Activated B cell treated with CpG ODN at 0.5 μM for 24 hours (primary cell): ENCODE results near the gene ICE1. TPM values are rescaled to one million over a fixed set of nuclear protein-coding genes. Genes with fewer than 3 reads are reported as not detected.
"Not testable (repeated sequence)": the region's sequence is repeated elsewhere in the genome, so short reads cannot be mapped to it uniquely, and the experiment has no call there.

Experiments
- ATAC-seq: fragments of 200-7000 bp; cut with Tn5 transposase; one replicate; pipeline ENCODE4 v1.10.0; 2021; ENCODE audit warnings: low read depth, mild to moderate bottlenecking, moderate library complexity
- CTCF ChIA-PET: fragments of 350-600 bp; sonication (Branson Sonifier 250); formaldehyde crosslinking; loops from one replicate; lab custom pipeline; 2021; ENCODE audit warnings: antibody characterized with exemption; lab: Charles Lee
- POLR2A ChIA-PET: fragments of 350-600 bp; sonication (Branson Sonifier 250); formaldehyde crosslinking; loops from one replicate; lab custom pipeline; 2021; ENCODE audit warnings: antibody characterized with exemption; lab: Charles Lee
- DNase-seq: peaks from one replicate; pipeline ENCODE4 v3.0.0; 2022
- H3K27ac Mint-ChIP-seq: one replicate; pipeline ENCODE4 v1.8.0; 2020; ENCODE audit warnings: mixed read lengths
- H3K27me3 Mint-ChIP-seq: one replicate; pipeline ENCODE4 v1.8.0; 2021; ENCODE audit warnings: mixed read lengths
- H3K36me3 Mint-ChIP-seq: one replicate; pipeline ENCODE4 v1.8.0; 2021; ENCODE audit warnings: low read depth, mixed read lengths
- H3K4me1 Mint-ChIP-seq: one replicate; pipeline ENCODE4 v1.8.0; 2021; ENCODE audit warnings: mixed read lengths
- H3K4me3 Mint-ChIP-seq: one replicate; pipeline ENCODE4 v1.8.0; 2020; ENCODE audit warnings: mild to moderate bottlenecking, mixed read lengths
- H3K9me3 Mint-ChIP-seq: one replicate; pipeline ENCODE4 v1.8.0; 2020; ENCODE audit warnings: mixed read lengths
- CTCF ChIP-seq: fragments of 200-600 bp; IDR thresholded peaks from one replicate; pipeline ENCODE4 v1.8.0; 2022; ENCODE audit warnings: antibody characterized with exemption, mild to moderate bottlenecking
- intact Hi-C: fragments of 100-400 bp; cut with micrococcal nuclease; formaldehyde crosslinking; loops from one replicate; pipeline ENCODE4 v1.15.1; 2024
- total RNA-seq: library from RNA; stranded (reverse); gene quantifications from 2 replicates; pipeline ENCODE4 v1.2.3, GENCODE V29; 2022

Gene ICE1
- total RNA-seq, 1 donor from 2014 or later, result 36.8 TPM

GRCh38 chr5:5490774-5491347 lies 68.4 kb downstream of the ICE1 start:
- Mint-ChIP-seq H3K4me1 (peaks cover 19% of the 10 kb centered on the region), H3K4me3 (no peak overlapping the region), H3K9me3 (no peaks in the 10 kb centered on the region), H3K27ac (no peak overlapping the region), H3K27me3 (no peaks in the 10 kb centered on the region), H3K36me3 (peaks cover 37% of the 10 kb centered on the region)
- TF ChIP-seq CTCF, result no peak
- ATAC-seq (no peak), DNase-seq (no peak)
- ChIA-PET POLR2A (no interaction called here), CTCF (interaction anchor here (1.4 kb wide), 1 partner anchor 13 kb away, joined by 4 read pairs; no protein-coding TSS in a partner anchor)
- intact Hi-C loops, result loop anchor here (2.0 to 10.0 kb wide), 4 partner anchors 264 to 1344 kb away; no protein-coding TSS in a partner anchor

GRCh38 chr5:5492087-5492933 lies 69.8 kb downstream of the ICE1 start:
- POLR2A ChIA-PET, result no interaction called here
- Mint-ChIP-seq H3K4me3 (peak overlapping the region; percentile 66), H3K36me3 (peaks cover 29% of the 10 kb centered on the region), H3K27me3 (no peaks in the 10 kb centered on the region), H3K27ac (no peak overlapping the region), H3K4me1 (peaks cover 23% of the 10 kb centered on the region), H3K9me3 (no peaks in the 10 kb centered on the region)
- CTCF ChIA-PET, result no interaction called here
- DNase-seq (no peak), ATAC-seq (no peak)
- intact Hi-C loops, result loop anchor here (1.0 to 10.0 kb wide), 6 partner anchors 262 to 1342 kb away; no protein-coding TSS in a partner anchor
- no peak for TF ChIP-seq CTCF

- H3K36me3 Mint-ChIP-seq, result peaks cover 29% of the 10 kb centered on the region
- ATAC-seq, H3K9me3 Mint-ChIP-seq, H3K27me3 Mint-ChIP-seq, H3K4me3 Mint-ChIP-seq, H3K27ac Mint-ChIP-seq, DNase-seq, POLR2A ChIA-PET: not testable (repeated sequence)
- CTCF ChIA-PET, result interaction anchor here (1.0 kb wide), 1 partner anchor 9 kb away, joined by 3 read pairs; no protein-coding TSS in a partner anchor
- intact Hi-C loops, result loop anchor here (1.0 to 10.0 kb wide), 6 partner anchors 262 to 1342 kb away; no protein-coding TSS in a partner anchor
- H3K4me1 Mint-ChIP-seq, result peaks cover 23% of the 10 kb centered on the region
Measured at GRCh38 chr5:5492934-5493271, 70.4 kb downstream of the ICE1 start.

GRCh38 chr5:5494489-5495402 lies 72.3 kb downstream of the ICE1 start:
- ChIA-PET POLR2A (interaction anchor here (0.6 to 0.9 kb wide), 2 partner anchors 695 to 1139 kb away, joined by 3 read pairs; partner anchors contain the start of gene SRD5A1), CTCF (no interaction called here)
- H3K4me3 Mint-ChIP-seq, result peak overlapping the region; percentile 38
- intact Hi-C loops, result loop anchor here (1.0 to 10.0 kb wide), 9 partner anchors 29 to 1340 kb away; partner anchors contain the start of genes ICE1, MED10, NSUN2 and SRD5A1
- peak; percentile 98 for ATAC-seq
- peaks cover 23% of the 10 kb centered on the region for H3K4me1 Mint-ChIP-seq
- H3K27ac Mint-ChIP-seq, result no peak overlapping the region
- DNase-seq, result peak; percentile 76
- no peaks in the 10 kb centered on the region for H3K9me3 Mint-ChIP-seq
- peaks cover 12% of the 10 kb centered on the region for H3K36me3 Mint-ChIP-seq
- TF ChIP-seq CTCF, result no peak
- peaks cover 4% of the 10 kb centered on the region for H3K27me3 Mint-ChIP-seq
